AG09319 (cell line): ENCODE results near the gene FAM167B.

ENCODE experiments used
- DNase-seq: peaks from one replicate; pipeline ENCODE4 v3.0.0-alpha.2; 2010; ENCODE audit warnings: low read depth; ENCODE audit errors: extremely low read depth
- CTCF ChIP-seq: IDR thresholded peaks from 2 replicates; pipeline ENCODE4 v1.5.1; 2011; ENCODE audit warnings: low read depth, mild to moderate bottlenecking, inconsistent platforms, low read length, moderate library complexity

The FAM167B gene

GRCh38 chr1:32216566-32216965, 30.5 kb upstream of the FAM167B start:
- DNase-seq = no peak
- TF ChIP-seq CTCF = no peak

- no peak for TF ChIP-seq CTCF
- DNase-seq = no peak
Observed at GRCh38 chr1:32219022-32219421, 28.0 kb upstream of the FAM167B start.

- DNase-seq = no peak
- no peak for TF ChIP-seq CTCF
Observed at GRCh38 chr1:32220746-32221580, 26.1 kb upstream of the FAM167B start.

GRCh38 chr1:32221581-32221979, 25.4 kb upstream of the FAM167B start:
- DNase-seq = no peak
- TF ChIP-seq CTCF = no peak

- no peak for DNase-seq
- TF ChIP-seq CTCF = no peak
Observed at GRCh38 chr1:32221980-32222755, 24.9 kb upstream of the FAM167B start, which contains the start of the genes EIF3I and TMEM234. EIF3I (plus strand) TSS chr1:32222407; CDS start chr1:32222442, 35 bp downstream. TMEM234 (minus strand) TSS chr1:32222353; CDS start chr1:32222322, 31 bp downstream.

- TF ChIP-seq CTCF = no peak
- DNase-seq = no peak
Observed at GRCh38 chr1:32223683-32224082, 23.3 kb upstream of the FAM167B start.

- no peak for TF ChIP-seq CTCF
- no peak for DNase-seq
Observed at GRCh38 chr1:32224285-32224684, 22.7 kb upstream of the FAM167B start.
